Uterus (tissue), 4 donors: ENCODE results near the gene RFX1. TPM values are rescaled to one million over a fixed set of nuclear protein-coding genes. Genes with fewer than 3 reads are reported as not detected.

Experiments
- DNase-seq, 2 donors: peaks; one replicate each; pipeline ENCODE4 v3.0.0-alpha.2; 2019 to 2020
- H3K27ac ChIP-seq, 2 donors: fragments of 200-600 bp; sonication (generic); 1 replicate in 1 of 2; 2 replicates in 1 of 2; pipeline ENCODE4 v1.5.1; 2016 to 2018
- H3K27me3 ChIP-seq, 2 donors: fragments of 200-600 bp; sonication (generic); one replicate each; pipeline ENCODE4 v1.5.1; 2018 to 2019; ENCODE audit warnings: control low read depth in 1 of 2
- H3K36me3 ChIP-seq, 2 donors: fragments of 200-600 bp; sonication (generic); one replicate each; pipeline ENCODE4 v1.5.1; 2019; ENCODE audit warnings: control low read depth in 1 of 2
- H3K4me1 ChIP-seq, 2 donors: fragments of 200-600 bp; sonication (generic); one replicate each; pipeline ENCODE4 v1.5.1; 2018 to 2019; ENCODE audit warnings: control low read depth in 1 of 2
- H3K4me3 ChIP-seq, 2 donors: fragments of 200-600 bp; sonication (generic); 1 replicate in 1 of 2; 2 replicates in 1 of 2; pipeline ENCODE4 v1.5.1; 2018 to 2019; ENCODE audit warnings: mild to moderate bottlenecking in 1 of 2
- H3K9me3 ChIP-seq, 2 donors: fragments of 200-600 bp; sonication (generic); one replicate each; pipeline ENCODE4 v1.5.1; 2019; ENCODE audit warnings: control low read depth in 1 of 2
- CTCF ChIP-seq, 4 experiments: fragments of 200-600 bp in 2 of 4; fragments of 450-650 bp in 2 of 4; sonication (generic) in 2 of 4; IDR thresholded peaks; one replicate each; pipeline ENCODE4 v1.5.1; 2016 to 2019; ENCODE audit warnings: antibody characterized with exemption in 4 of 4, mild to moderate bottlenecking in 2 of 4, moderate library complexity in 1 of 4
- POLR2A ChIP-seq, 2 donors: fragments of 450-650 bp; IDR thresholded peaks; one replicate each; pipeline ENCODE4 v1.6.1; 2016; ENCODE audit warnings: antibody characterized with exemption in 2 of 2, mild to moderate bottlenecking in 1 of 2, moderate library complexity in 1 of 2
- intact Hi-C: fragments of 100-400 bp; cut with DNase I; formaldehyde crosslinking; loops from one replicate; pipeline ENCODE4 v1.15.1; 2023; ENCODE audit warnings: low total_unique reads
- total RNA-seq, 4 donors: library from RNA; depleted of rRNA in 3 of 4; stranded (reverse); fragments of >200 nt in 3 of 4; gene quantifications; one replicate each; pipeline versions ENCODE4 v1.1.0 to v1.2.4, GENCODE V29; 2014 to 2023
- donor health status: DM: yes; HTN: yes; CAD: no.

Gene RFX1
- total RNA-seq, 4 donors from 2014 or later: 0.26 to 14.1 (median 4.1) TPM

GRCh38 chr19:13997631-13997962, 8.5 kb downstream of the RFX1 start:
- Histone ChIP-seq H3K36me3 (no peaks in the 10 kb centered on the region), H3K27me3 (no peaks in the 10 kb centered on the region), H3K4me1 (no peaks in the 10 kb centered on the region), H3K4me3 (no peak overlapping the region), H3K9me3 (no peaks in the 10 kb centered on the region), H3K27ac (no peak overlapping the region)
- TF ChIP-seq CTCF (IDR thresholded peaks at IDR 0.05) (no peak), POLR2A (IDR thresholded peaks at IDR 0.05) (no peak)
- intact Hi-C loops: no loop called here
- no peak for DNase-seq

- H3K27ac ChIP-seq: no peak overlapping the region
- intact Hi-C loops: no loop called here
- no peaks in the 10 kb centered on the region for H3K27me3 ChIP-seq
- H3K36me3 ChIP-seq: no peaks in the 10 kb centered on the region
- H3K4me3 ChIP-seq: no peak overlapping the region
- TF ChIP-seq CTCF (IDR thresholded peaks at IDR 0.05): no peak
- TF ChIP-seq POLR2A (IDR thresholded peaks at IDR 0.05): no peak
- H3K9me3 ChIP-seq: no peaks in the 10 kb centered on the region
- DNase-seq: no peak
- no peaks in the 10 kb centered on the region for H3K4me1 ChIP-seq
These were observed 9.0 kb downstream of the RFX1 start for GRCh38 chr19:13996928-13997630.

GRCh38 chr19:13995878-13996765, 10.0 kb downstream of the RFX1 start:
- no peak for DNase-seq
- Histone ChIP-seq H3K9me3 (no peaks in the 10 kb centered on the region), H3K27me3 (no peaks in the 10 kb centered on the region), H3K36me3 (no peaks in the 10 kb centered on the region), H3K27ac (no peak overlapping the region), H3K4me3 (no peak overlapping the region), H3K4me1 (no peaks in the 10 kb centered on the region)
- TF ChIP-seq POLR2A (IDR thresholded peaks at IDR 0.05) (no peak), CTCF (IDR thresholded peaks at IDR 0.05) (no peak)
- intact Hi-C loops: no loop called here

GRCh38 chr19:13995017-13995728, 10.9 kb downstream of the RFX1 start:
- DNase-seq: no peak
- Histone ChIP-seq H3K36me3 (no peaks in the 10 kb centered on the region), H3K27ac (no peak overlapping the region), H3K9me3 (no peaks in the 10 kb centered on the region), H3K27me3 (no peaks in the 10 kb centered on the region), H3K4me1 (no peaks in the 10 kb centered on the region), H3K4me3 (no peak overlapping the region)
- no peak for TF ChIP-seq POLR2A (IDR thresholded peaks at IDR 0.05)
- TF ChIP-seq CTCF (IDR thresholded peaks at IDR 0.05): no peak
- intact Hi-C loops: no loop called here
